Fibroblast of lung (primary cell): Measurements from ENCODE around the gene XIRP2. TPM values are rescaled to one million over a fixed set of nuclear protein-coding genes. Genes with fewer than 3 reads are reported as not detected.

Experiments
- DNase-seq, 2 donors: peaks; one replicate each; pipeline versions ENCODE4 v3.0.0 to v3.0.0-alpha.2; 2010; ENCODE audit warnings: low read depth in 2 of 2
- H2AFZ ChIP-seq: 2 replicates; pipeline ENCODE4 v1.5.1; 2012; ENCODE audit warnings: low read length, control low read depth, inconsistent platforms
- H3K27ac ChIP-seq: 2 replicates; pipeline ENCODE4 v1.5.1; 2011; ENCODE audit warnings: low read length, control low read depth; ENCODE audit not compliant: insufficient read depth
- H3K27me3 ChIP-seq: 2 replicates; pipeline ENCODE4 v1.5.1; 2011; ENCODE audit warnings: mild to moderate bottlenecking, low read length; ENCODE audit not compliant: control insufficient read depth, insufficient read depth
- H3K36me3 ChIP-seq: 2 replicates; pipeline ENCODE4 v1.5.1; 2011; ENCODE audit warnings: low read length; ENCODE audit not compliant: control insufficient read depth, insufficient read depth
- H3K4me1 ChIP-seq: 2 replicates; pipeline ENCODE4 v1.5.1; 2011; ENCODE audit warnings: low read length; ENCODE audit not compliant: control insufficient read depth, insufficient read depth; ENCODE audit errors: extremely low read depth
- H3K4me2 ChIP-seq: 2 replicates; pipeline ENCODE4 v1.5.1; 2011; ENCODE audit warnings: low read length, control low read depth; ENCODE audit not compliant: insufficient read depth; ENCODE audit errors: extremely low read depth
- H3K4me3 ChIP-seq, 4 experiments: fragments of 200-600 bp in 1 of 4; sonication (generic) in 1 of 4; replicated peaks in 1 of 4; 2 replicates each; pipeline ENCODE4 v1.5.1; 2011 to 2016; ENCODE audit warnings: low read length in 4 of 4, low read depth in 3 of 4, mild to moderate bottlenecking in 3 of 4, control low read depth in 2 of 4, inconsistent platforms in 1 of 4, mixed read lengths in 1 of 4; ENCODE audit not compliant: insufficient read depth in 1 of 4; ENCODE audit errors: control extremely low read depth in 1 of 4
- H3K79me2 ChIP-seq: 2 replicates; pipeline ENCODE4 v1.5.1; 2012; ENCODE audit warnings: mild to moderate bottlenecking, low read length, inconsistent platforms; ENCODE audit not compliant: control insufficient read depth, insufficient read depth
- H3K9ac ChIP-seq: 2 replicates; pipeline ENCODE4 v1.5.1; 2011; ENCODE audit warnings: mild to moderate bottlenecking, low read length, control low read depth; ENCODE audit not compliant: insufficient read depth
- H3K9me3 ChIP-seq: 2 replicates; pipeline ENCODE4 v1.5.1; 2012; ENCODE audit warnings: low read depth, low read length; ENCODE audit not compliant: control insufficient read depth, insufficient read depth
- H4K20me1 ChIP-seq: 2 replicates; pipeline ENCODE4 v1.5.1; 2011; ENCODE audit warnings: low read length; ENCODE audit not compliant: control insufficient read depth, insufficient read depth; ENCODE audit errors: extremely low read depth
- EZH2 ChIP-seq: IDR thresholded peaks from 2 replicates; pipeline ENCODE4 v1.5.1; 2012; ENCODE audit warnings: low read length, control low read depth, mild to moderate bottlenecking; ENCODE audit errors: missing control alignments
- polyA plus RNA-seq, 2 donors: library from polyadenylated mRNA; depleted of rRNA in 1 of 2; stranded (reverse) in 1 of 2; unstranded in 1 of 2; fragments of >200 nt; gene quantifications; 2 replicates each; pipeline ENCODE4 v1.2.1, GENCODE V29; 2011 to 2012; ENCODE audit warnings: missing spikeins in 1 of 2
- total RNA-seq: library from RNA; depleted of rRNA; stranded (reverse); fragments of >200 nt; gene quantifications from 2 replicates; pipeline ENCODE4 v1.2.1, GENCODE V29; 2014
- TF ChIP-seq, protein P1 (sequence below), 2 donors: IDR thresholded peaks in 1 of 2; conservative IDR thresholded peaks in 1 of 2; 1 replicate in 1 of 2; 2 replicates in 1 of 2; pipeline ENCODE4 v1.5.1; 2011 to 2012; ENCODE audit warnings: low read length in 2 of 2, control low read depth in 1 of 2, inconsistent platforms in 1 of 2, low read depth in 1 of 2, mild to moderate bottlenecking in 1 of 2

The XIRP2 gene
- total and polyA plus RNA-seq, 2 donors (not counting 1 experiment from before 2014, with no cell fraction given) = 1.1 to 2.0 TPM

DNA sequence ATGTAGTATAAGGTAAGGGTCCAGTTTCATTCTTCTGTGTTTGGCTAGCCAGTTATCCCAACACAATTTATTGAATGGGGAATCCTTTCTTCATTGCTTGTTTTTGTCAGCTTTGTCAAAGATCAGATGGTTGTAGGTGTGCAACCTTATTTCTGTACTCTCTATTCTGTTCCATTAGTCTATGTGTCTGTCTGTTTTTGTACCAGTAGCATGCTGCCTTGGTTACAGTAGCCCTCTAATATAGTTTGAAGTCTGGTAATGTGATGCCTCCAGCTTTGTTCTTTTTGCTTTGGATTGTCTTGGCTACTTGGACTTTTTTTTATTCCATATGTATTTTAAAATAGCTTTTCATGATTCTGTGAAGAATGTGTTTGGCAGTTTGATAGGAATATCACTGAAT, 222.1 kb downstream of the XIRP2 start:
- Histone ChIP-seq H3K27ac (no peak overlapping the region), H3K4me2 (no peak overlapping the region), H3K4me1 (no peaks in the 10 kb centered on the region), H3K36me3 (no peaks in the 10 kb centered on the region), H3K27me3 (no peaks in the 10 kb centered on the region), H3K9me3 (no peaks in the 10 kb centered on the region), H3K79me2 (no peaks in the 10 kb centered on the region), H2AFZ (no peak overlapping the region), H4K20me1 (no peaks in the 10 kb centered on the region), H3K4me3 (no peak overlapping the region), H3K9ac (no peak overlapping the region)
- TF ChIP-seq EZH2 = no peak
- TF ChIP-seq, protein P1, sequence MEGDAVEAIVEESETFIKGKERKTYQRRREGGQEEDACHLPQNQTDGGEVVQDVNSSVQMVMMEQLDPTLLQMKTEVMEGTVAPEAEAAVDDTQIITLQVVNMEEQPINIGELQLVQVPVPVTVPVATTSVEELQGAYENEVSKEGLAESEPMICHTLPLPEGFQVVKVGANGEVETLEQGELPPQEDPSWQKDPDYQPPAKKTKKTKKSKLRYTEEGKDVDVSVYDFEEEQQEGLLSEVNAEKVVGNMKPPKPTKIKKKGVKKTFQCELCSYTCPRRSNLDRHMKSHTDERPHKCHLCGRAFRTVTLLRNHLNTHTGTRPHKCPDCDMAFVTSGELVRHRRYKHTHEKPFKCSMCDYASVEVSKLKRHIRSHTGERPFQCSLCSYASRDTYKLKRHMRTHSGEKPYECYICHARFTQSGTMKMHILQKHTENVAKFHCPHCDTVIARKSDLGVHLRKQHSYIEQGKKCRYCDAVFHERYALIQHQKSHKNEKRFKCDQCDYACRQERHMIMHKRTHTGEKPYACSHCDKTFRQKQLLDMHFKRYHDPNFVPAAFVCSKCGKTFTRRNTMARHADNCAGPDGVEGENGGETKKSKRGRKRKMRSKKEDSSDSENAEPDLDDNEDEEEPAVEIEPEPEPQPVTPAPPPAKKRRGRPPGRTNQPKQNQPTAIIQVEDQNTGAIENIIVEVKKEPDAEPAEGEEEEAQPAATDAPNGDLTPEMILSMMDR (conservative IDR thresholded peaks at IDR 0.05 in 1 of 2, IDR thresholded peaks at IDR 0.05 in 1 of 2; ENCODE audit: low read depth in 1 of 2, low read length in 2 of 2) = no peak
- DNase-seq = peak in 1 of 2 donors; percentile 7

DNA sequence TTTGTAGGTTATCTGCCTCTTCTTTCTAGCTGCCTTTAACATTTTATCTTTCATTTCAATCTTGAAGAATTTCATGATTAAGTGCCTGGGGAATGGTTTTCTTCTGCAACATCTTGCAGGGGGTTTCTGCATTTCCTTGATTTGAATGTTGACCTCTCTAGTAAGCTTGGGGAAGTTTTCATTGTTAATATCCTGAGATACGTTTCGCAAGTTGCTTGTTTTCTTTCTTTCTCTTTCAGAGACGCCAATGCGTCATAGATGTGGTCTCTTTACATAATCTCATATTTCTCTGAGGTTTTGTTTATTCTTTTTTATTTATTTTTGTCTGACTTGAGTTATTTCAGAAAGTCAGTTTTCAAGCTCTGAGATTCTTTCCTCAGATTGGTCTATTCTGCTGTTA, 225.7 kb downstream of the XIRP2 start:
- peak in 1 of 2 donors; percentile 54 for DNase-seq
- Histone ChIP-seq H3K36me3 (no peaks in the 10 kb centered on the region), H4K20me1 (no peaks in the 10 kb centered on the region), H3K4me3 (no peak overlapping the region), H3K9ac (no peak overlapping the region), H3K4me2 (no peak overlapping the region), H3K27ac (no peak overlapping the region), H3K27me3 (no peaks in the 10 kb centered on the region), H3K4me1 (no peaks in the 10 kb centered on the region), H2AFZ (no peak overlapping the region), H3K79me2 (no peaks in the 10 kb centered on the region), H3K9me3 (no peaks in the 10 kb centered on the region)
- TF ChIP-seq, protein P1 (conservative IDR thresholded peaks at IDR 0.05 in 1 of 2, IDR thresholded peaks at IDR 0.05 in 1 of 2; ENCODE audit: low read depth in 1 of 2, low read length in 2 of 2) = no peak
- TF ChIP-seq EZH2 = no peak

DNA sequence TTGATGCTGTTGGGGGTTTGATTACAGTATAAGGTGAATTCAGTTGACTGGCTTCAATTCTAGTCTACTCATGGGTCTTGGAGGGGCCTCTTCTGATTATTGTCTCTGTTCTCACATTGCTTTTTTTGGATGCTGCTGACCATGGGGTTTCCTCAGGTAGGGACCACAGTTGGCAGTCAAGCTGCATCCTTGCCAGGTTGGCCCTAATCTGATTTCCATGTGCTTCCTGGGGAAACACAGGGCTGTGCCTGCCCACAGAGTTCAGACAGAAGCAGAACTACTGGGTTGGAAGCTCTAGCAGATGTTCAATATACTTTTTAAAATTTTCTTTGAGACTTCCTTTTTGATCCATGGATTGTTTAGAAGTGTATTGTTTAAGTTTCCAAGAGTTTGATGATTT, 227.3 kb downstream of the XIRP2 start:
- H3K4me1 ChIP-seq = no peaks in the 10 kb centered on the region
- no peak overlapping the region for H3K4me2 ChIP-seq
- no peaks in the 10 kb centered on the region for H3K36me3 ChIP-seq
- no peak overlapping the region for H3K27ac ChIP-seq
- no peak overlapping the region for H3K9ac ChIP-seq
- TF ChIP-seq, protein P1 (conservative IDR thresholded peaks at IDR 0.05 in 1 of 2, IDR thresholded peaks at IDR 0.05 in 1 of 2; ENCODE audit: low read depth in 1 of 2, low read length in 2 of 2) = no peak
- TF ChIP-seq EZH2 = no peak
- no peak for DNase-seq
- no peaks in the 10 kb centered on the region for H3K9me3 ChIP-seq
- H3K79me2 ChIP-seq = no peaks in the 10 kb centered on the region
- no peaks in the 10 kb centered on the region for H4K20me1 ChIP-seq
- H3K27me3 ChIP-seq = no peaks in the 10 kb centered on the region
- H3K4me3 ChIP-seq = no peak overlapping the region
- no peak overlapping the region for H2AFZ ChIP-seq
